Measurements from ENCODE around the gene QARS1.

The QARS1 gene

DNA sequence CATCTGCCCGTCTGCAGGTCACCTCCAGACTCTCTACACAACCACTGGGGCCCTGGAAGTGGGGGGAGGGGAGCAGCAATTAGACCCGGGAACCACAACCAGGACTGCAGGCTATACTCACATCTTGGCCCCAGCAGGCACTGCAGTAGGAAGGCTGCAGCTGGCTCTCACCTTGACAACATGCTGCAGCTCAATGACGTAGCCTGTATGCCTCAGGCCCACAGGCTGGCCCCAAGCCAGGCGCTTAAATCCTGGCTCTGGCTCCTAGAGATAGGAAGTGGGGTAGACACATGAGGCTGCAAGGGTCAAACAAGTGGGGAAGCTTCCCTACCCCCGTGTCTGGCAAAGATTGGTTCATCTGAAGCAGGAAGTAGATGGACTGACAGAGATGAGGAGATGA lies 6.1 kb downstream of the QARS1 start:
- Histone ChIP-seq H3K4me2 (ENCODE audit: low read depth, low read length, poor library complexity, severe bottlenecking) (no peak overlapping the region), H3K9me2 (replicated peaks; ENCODE audit: low read depth, low read length) (no peaks in the 10 kb centered on the region), H3K4me3 (ENCODE audit: low read length, poor library complexity, severe bottlenecking) (no peak overlapping the region), H3F3A (ENCODE audit: low read depth) (no peaks in the 10 kb centered on the region), H3K36me3 (ENCODE audit: insufficient read depth, low read length) (peaks cover 44% of the 10 kb centered on the region; the same call in 1 of the 2 replicates), H3K9ac (ENCODE audit: low read depth, low read length, poor library complexity, severe bottlenecking) (no peak overlapping the region), H3K27me3 (ENCODE audit: insufficient read depth, low read length, poor library complexity, severe bottlenecking) (no peaks in the 10 kb centered on the region), H3K9me3 (ENCODE audit: insufficient read depth, low read depth, low read length) (no peaks in the 10 kb centered on the region), H4K20me1 (ENCODE audit: insufficient read depth, low read length, poor library complexity, severe bottlenecking) (no peaks in the 10 kb centered on the region), H2AFZ (ENCODE audit: low read length) (no peak overlapping the region), H3K79me2 (ENCODE audit: insufficient read depth, low read length) (peaks cover 14% of the 10 kb centered on the region), H3K4me1 (ENCODE audit: insufficient read depth, low read length, poor library complexity, severe bottlenecking) (peaks cover 6% of the 10 kb centered on the region)
- TF ChIP-seq EZH2phosphoT487 (IDR thresholded peaks at IDR 0.05; ENCODE audit: borderline replicate concordance) (no peak), CTCF (conservative IDR thresholded peaks at IDR 0.05; ENCODE audit: low read length) (no peak)

DNA sequence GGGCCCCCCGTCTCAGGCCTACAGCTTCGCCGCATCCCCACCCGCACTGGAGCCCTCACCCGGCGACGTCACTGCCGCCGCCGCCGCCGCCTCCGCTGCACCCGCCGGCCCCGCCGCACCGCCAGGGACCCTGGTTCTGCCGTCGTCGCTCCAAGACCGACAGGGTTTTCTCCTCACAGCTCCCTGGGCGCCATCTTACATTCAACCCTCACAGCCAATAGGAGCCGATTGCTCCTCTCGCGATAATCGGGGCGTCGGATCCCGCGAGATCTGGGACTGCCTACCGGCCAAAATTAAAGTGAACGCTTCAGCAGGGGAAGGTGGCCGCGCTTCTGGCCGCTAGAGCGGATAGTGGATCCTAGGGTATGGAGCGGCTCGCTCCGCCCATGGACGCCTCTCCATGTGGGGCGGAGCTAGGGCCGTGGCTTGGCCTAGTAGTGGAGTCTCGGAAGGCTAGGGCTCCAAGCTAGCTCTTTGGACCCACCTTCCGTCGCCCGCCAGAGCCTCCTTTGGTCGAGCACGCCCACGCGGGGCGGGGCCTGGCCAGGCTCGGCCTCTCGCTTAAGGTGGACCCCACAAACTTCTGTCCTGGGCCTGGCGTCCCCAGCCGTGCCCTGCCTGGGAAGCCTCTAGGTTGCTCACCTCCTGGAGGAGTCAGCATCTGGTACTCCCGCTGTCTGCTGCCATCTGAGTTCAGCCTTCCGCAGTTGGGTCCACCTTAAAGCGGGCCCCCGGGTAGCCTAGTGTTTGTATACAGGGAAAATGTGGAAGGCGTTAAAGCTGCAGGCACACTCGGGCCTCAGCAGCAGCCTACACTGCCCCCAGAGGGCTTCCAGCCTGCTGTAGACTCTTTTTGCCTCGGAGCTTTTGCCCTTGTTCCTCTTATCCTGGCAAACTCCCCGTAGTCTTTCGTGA lies 10.4 kb downstream of the QARS1 start, which contains the start of gene QRICH1:
TSS of gene QRICH1 (minus strand) at position 219 of the 915 bp plus-strand sequence. CDS start 17,054 bp downstream, outside the sequence.
- peaks cover 36% of the 10 kb centered on the region for H4K20me1 ChIP-seq (ENCODE audit: insufficient read depth, low read length, poor library complexity, severe bottlenecking)
- H3K9ac ChIP-seq (ENCODE audit: low read depth, low read length, poor library complexity, severe bottlenecking) = peak within 1 kb of the TSS; percentile 81
- H3K4me3 ChIP-seq (ENCODE audit: low read length, poor library complexity, severe bottlenecking) = peak within 1 kb of the TSS; percentile 81
- no peaks in the 10 kb centered on the region for H3K9me2 ChIP-seq (replicated peaks; ENCODE audit: low read depth, low read length)
- TF ChIP-seq EZH2phosphoT487 (IDR thresholded peaks at IDR 0.05; ENCODE audit: borderline replicate concordance) (no peak), CTCF (conservative IDR thresholded peaks at IDR 0.05; ENCODE audit: low read length) (peak; percentile 65)
- peak within 1 kb of the TSS; percentile 87 for H2AFZ ChIP-seq (ENCODE audit: low read length)
- H3F3A ChIP-seq (ENCODE audit: low read depth) = no peaks in the 10 kb centered on the region
- no peaks in the 10 kb centered on the region for H3K9me3 ChIP-seq (ENCODE audit: insufficient read depth, low read depth, low read length)
- peaks cover 42% of the 10 kb centered on the region for H3K79me2 ChIP-seq (ENCODE audit: insufficient read depth, low read length)
- H3K4me1 ChIP-seq (ENCODE audit: insufficient read depth, low read length, poor library complexity, severe bottlenecking) = peaks cover 16% of the 10 kb centered on the region
- H3K27me3 ChIP-seq (ENCODE audit: insufficient read depth, low read length, poor library complexity, severe bottlenecking) = no peaks in the 10 kb centered on the region
- H3K4me2 ChIP-seq (ENCODE audit: low read depth, low read length, poor library complexity, severe bottlenecking) = peak within 1 kb of the TSS; percentile 91
- peaks cover 22% of the 10 kb centered on the region; the same call in 1 of the 2 replicates for H3K36me3 ChIP-seq (ENCODE audit: insufficient read depth, low read length)

- H3F3A ChIP-seq (ENCODE audit: low read depth) = no peaks in the 10 kb centered on the region
- H3K27me3 ChIP-seq (ENCODE audit: insufficient read depth, low read length, poor library complexity, severe bottlenecking) = no peaks in the 10 kb centered on the region
- peaks cover 45% of the 10 kb centered on the region for H4K20me1 ChIP-seq (ENCODE audit: insufficient read depth, low read length, poor library complexity, severe bottlenecking)
- H3K4me1 ChIP-seq (ENCODE audit: insufficient read depth, low read length, poor library complexity, severe bottlenecking) = peaks cover 16% of the 10 kb centered on the region
- peak overlapping the region; percentile 91 for H3K4me2 ChIP-seq (ENCODE audit: low read depth, low read length, poor library complexity, severe bottlenecking)
- H3K9me2 ChIP-seq (replicated peaks; ENCODE audit: low read depth, low read length) = no peaks in the 10 kb centered on the region
- TF ChIP-seq EZH2phosphoT487 (IDR thresholded peaks at IDR 0.05; ENCODE audit: borderline replicate concordance) (no peak), CTCF (conservative IDR thresholded peaks at IDR 0.05; ENCODE audit: low read length) (no peak)
- H3K4me3 ChIP-seq (ENCODE audit: low read length, poor library complexity, severe bottlenecking) = peak overlapping the region; percentile 81
- H3K79me2 ChIP-seq (ENCODE audit: insufficient read depth, low read length) = peaks cover 51% of the 10 kb centered on the region
- H3K36me3 ChIP-seq (ENCODE audit: insufficient read depth, low read length) = peaks cover 15% of the 10 kb centered on the region; the same call in 1 of the 2 replicates
- peak overlapping the region; percentile 87 for H2AFZ ChIP-seq (ENCODE audit: low read length)
- H3K9ac ChIP-seq (ENCODE audit: low read depth, low read length, poor library complexity, severe bottlenecking) = peak overlapping the region; percentile 81
- H3K9me3 ChIP-seq (ENCODE audit: insufficient read depth, low read depth, low read length) = no peaks in the 10 kb centered on the region
These were observed 11.4 kb downstream of the QARS1 start for GRCh38 chr3:49092938-49093852.

All from Loucy (cell line).